GM18870 (cell line): ENCODE data around the gene MAGEA4.

ENCODE experiments used
- ATAC-seq: cut with Tn5 transposase; IDR thresholded peaks from one replicate; pipeline ENCODE4 v1.9.1; 2021; ENCODE audit warnings: moderate library complexity; ENCODE audit not compliant: unreplicated experiment

The MAGEA4 gene

DNA sequence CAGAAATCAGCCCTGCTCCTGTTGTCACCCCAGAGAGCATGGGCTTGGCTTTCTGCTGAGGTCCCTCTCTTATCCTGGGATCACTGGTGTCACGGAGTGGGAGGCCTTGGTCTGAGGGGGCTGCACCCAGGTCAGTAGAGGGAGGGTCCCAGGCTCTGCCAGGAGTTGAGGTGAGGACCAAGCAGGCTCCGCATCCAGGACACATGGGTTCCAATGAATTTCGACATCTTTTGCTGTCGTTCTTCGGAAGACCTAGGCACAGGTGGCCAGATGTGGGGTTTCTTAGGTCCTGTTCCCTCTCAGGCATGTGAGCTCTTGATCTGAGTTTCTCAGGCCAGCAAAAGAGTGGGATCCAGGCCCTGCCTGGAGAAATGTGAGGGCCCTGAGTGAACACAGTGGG lies 10.0 kb downstream of the MAGEA4 start:
- ATAC-seq = no peak

DNA sequence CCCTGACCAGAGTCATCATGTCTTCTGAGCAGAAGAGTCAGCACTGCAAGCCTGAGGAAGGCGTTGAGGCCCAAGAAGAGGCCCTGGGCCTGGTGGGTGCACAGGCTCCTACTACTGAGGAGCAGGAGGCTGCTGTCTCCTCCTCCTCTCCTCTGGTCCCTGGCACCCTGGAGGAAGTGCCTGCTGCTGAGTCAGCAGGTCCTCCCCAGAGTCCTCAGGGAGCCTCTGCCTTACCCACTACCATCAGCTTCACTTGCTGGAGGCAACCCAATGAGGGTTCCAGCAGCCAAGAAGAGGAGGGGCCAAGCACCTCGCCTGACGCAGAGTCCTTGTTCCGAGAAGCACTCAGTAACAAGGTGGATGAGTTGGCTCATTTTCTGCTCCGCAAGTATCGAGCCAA lies 11.0 kb downstream of the MAGEA4 start:
- ATAC-seq = no peak

DNA sequence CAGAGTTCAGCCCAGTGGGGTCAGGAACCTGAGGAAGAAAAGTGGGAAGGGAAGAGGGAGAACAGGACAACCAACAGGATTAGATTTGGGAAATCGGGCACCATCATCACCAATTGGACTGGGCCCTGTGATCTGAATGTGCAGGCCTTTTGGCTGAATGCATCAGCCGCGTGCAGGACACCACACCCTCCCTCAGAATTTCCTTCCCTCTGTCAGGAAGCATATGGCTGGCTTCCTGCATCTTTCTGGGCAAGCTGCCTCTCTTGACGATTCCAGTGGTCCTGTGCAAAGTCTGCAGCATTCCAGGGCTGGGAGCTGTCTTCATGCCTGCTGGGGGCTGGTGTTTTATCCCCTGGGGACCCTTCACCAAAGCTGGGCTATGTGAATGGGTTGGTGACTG lies 16.4 kb downstream of the MAGEA4 start:
- ATAC-seq = no peak

DNA sequence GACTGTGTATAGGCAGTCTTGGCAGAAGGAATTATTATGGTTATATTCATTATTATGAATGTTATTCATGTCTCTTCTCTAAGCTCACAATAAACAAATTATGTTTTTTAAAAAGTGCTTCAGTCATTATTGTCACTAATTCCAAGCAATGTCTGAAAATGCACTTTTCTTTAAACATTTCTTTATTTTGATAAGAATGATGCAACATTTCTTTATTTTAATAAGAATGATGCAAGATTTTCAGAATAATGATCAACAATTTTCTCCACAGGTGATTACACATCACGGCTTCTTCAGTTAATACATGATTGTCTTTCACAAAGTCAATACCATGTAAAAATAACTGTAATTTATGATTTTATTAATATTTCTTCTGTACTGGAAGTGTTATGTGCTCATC lies 22.7 kb downstream of the MAGEA4 start:
- no peak for ATAC-seq

DNA sequence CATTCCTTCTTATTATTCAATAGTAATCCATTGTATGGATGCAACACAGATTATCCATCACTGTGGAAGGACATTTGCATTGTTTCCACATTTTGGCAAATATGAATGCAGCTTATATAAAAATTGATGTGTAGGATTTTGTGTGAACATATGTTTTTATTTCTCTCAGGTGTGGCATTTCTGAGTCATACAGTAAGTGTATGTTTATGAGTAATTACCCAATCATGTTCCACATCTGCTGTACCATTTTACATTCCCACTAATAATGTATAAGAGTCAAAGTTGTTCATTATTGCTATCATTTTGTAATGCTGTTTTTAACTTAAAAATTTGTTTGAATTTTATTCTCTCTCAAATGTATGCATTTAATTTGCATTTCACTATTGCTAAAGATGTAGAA lies 25.5 kb downstream of the MAGEA4 start:
- no peak for ATAC-seq

DNA sequence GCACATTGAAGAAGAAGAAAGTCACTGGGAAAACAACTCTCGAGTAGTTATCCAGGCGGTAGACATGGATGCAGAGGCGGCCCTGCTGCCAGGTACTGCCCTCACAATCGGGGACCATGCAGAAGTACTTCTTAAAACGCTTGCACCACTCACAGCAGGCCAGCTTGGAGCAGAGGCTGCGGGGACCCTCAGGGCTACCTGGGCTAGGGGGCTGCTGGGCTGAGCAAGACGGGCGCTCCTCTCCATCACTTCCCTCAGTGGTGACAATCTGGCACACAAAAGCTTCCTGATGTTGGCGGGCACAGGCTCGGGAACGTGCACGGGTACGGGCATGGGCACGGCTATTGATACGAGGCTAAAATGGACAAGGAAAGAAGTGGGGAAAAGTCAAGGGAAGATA lies 42.0 kb downstream of the MAGEA4 start:
- no peak for ATAC-seq

DNA sequence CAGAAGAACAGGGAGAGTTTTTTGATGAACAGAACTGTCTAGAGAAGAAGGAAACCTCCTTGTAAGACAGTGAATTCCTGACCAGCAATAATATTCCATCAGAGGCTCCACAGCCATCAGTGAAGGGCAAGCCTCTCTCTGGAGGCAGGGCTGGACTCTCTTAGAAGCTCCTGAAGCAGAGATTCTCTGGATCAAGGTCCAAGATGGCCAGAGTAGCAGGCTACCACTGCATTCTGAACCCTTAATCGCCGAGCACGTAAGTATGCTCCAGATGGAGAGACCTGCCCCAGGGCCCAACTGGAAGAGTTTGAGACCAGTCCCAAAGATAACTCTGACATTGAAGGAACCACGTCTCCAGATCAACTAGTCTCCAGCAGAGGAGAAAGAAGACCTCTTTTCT lies 45.4 kb downstream of the MAGEA4 start:
- ATAC-seq = no peak

DNA sequence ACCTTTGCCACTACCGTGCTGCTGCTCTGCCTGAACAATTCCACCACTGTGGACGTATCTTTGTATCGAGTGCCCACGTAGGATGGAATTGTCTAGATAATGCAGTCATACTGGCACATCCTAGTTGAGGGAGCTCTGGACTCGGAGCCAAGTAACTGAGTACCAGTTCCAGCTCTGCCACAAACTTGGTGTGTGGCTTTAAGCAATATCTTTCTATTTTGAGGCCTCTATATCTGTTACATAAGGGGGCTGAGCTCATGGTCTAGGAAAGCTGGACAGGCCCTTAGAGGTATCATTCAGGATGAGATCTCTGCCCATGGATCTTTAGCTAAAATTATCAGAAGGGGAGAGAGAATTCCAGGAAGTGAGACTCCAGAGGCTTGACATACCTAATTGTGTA lies 49.3 kb downstream of the MAGEA4 start:
- ATAC-seq = no peak

DNA sequence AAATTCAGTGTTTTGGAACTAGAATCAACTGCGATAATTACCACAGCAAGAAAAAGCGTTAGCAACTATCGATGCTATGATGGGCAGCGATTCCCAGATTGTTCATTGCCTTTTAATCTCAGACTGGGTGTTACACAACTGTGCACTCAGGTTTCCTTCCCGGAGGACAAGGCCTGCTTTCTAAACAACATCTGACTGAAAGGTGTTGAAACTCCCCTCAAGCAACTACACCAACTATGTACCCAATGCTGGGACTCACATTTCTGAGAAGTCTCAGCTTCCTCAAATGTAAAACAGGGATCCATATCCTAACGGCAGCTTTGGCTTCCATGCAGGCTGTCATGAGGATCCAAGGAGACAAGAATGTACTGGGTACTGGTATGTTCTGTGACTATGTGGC lies 53.5 kb downstream of the MAGEA4 start:
- no peak for ATAC-seq

DNA sequence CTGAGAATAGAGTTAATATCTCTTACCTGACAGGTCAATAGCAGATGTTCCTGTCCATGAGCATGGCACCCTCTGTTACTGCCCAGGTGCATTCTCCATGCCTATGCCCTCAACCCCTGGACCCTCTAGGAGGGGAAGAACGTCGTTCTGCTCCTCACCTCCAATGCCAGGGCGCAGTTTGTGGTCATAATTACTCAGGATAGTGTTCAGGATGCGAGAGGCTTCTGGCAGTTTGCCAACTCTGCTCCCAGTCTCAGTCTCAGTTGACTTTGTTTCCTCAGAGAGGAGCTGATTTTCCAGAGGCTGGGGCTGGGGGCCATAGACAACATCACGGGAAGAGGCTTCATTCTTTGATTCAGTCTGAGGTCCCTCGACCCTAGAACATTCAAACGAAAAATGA lies 57.3 kb downstream of the MAGEA4 start:
- no peak for ATAC-seq

DNA sequence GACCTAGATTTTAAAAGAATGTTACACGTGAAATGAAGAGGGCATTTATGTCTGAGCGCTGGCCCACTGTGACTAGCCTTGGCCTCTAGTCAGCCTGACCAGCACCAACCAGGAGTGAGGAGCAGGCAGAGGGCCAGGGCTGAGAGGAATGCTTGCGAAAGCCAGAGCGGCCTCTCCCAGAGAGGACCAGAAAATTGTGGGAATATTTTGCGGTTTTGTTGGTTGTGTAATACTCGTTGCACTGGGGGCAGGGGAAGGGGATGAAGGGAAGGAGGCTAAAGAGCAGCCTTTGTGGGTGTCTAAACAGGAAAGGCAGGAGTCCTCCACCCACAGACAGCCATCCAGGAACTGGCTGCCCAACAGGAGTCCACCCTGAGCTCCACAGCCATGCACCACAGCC lies 58.0 kb downstream of the MAGEA4 start:
- ATAC-seq = no peak

DNA sequence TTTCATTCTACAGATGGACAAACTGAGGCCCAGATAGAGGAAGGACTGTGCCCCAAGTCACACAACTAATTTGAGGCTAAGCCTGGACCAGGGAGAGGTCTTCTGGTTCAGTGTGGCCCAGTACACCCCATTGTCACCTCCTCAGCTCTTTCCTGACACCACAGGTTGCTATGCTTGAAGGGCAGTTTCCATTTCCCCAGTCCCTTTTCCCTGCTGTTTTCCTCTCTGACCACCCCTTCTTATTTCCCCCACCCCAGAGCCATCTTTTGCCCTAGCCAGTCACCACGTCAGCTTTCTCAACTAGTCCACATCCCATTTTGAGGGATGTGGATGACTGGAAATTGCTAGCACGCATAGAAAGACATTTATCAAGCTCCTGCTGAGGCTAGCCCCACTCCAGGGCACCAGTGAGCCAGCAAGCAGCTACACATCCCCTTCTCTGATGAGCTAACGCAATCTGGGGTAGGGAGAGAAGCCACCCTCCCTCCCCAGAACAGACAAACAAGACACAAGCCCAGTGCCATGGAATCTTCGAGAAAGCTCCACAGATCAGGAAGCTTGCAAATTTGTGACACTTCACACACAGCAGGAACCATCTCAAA lies 60.5 kb downstream of the MAGEA4 start:
- ATAC-seq = no peak

DNA sequence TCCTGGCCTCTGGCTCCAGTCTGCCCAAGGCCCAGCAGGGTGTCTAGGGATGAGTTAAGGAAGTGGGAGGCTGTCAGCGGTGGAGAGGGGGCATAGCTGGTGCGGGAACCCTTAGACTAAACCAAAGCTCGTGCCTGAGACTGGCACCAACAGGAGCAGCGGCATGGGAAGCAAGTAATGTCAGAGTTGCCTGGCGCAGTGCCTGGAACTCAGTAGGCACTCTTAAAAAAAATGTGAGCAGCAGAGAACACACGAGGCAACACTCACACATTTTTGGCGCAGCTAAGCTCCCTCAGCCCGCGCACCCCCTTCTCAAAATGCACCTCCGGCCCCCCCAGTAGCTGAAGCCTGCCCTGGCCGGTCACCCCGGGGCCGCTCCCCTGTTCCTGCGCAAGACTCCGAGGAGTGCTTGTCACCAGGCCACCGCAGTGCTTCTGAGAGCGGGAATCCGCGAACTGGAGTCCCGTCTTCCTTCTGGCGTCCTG lies 61.2 kb downstream of the MAGEA4 start:
- no peak for ATAC-seq
